Spleen (tissue), 11 donors: ENCODE measurements around the gene NECTIN1. TPM values are rescaled to one million over a fixed set of nuclear protein-coding genes. Genes with fewer than 3 reads are reported as not detected.

Source experiments
- DNase-seq: peaks from one replicate; pipeline ENCODE4 v3.0.0-alpha.2; 2020
- H3K27ac ChIP-seq, 8 donors: fragments of 200-600 bp; sonication (generic) in 7 of 8; 1 replicate in 4 of 8; 2 replicates in 4 of 8; pipeline versions ENCODE4 v1.5.0 to v1.8.0; 2016 to 2021; ENCODE audit warnings: inconsistent platforms in 4 of 8, mild to moderate bottlenecking in 4 of 8, moderate library complexity in 1 of 8
- H3K27me3 ChIP-seq, 7 donors: fragments of 200-600 bp; sonication (generic) in 6 of 7; replicated peaks in 1 of 7; 1 replicate in 4 of 7; 2 replicates in 3 of 7; pipeline versions ENCODE4 v1.5.0 to v1.8.0; 2016 to 2021; ENCODE audit warnings: inconsistent platforms in 3 of 7, mild to moderate bottlenecking in 1 of 7
- H3K36me3 ChIP-seq, 6 donors: fragments of 200-600 bp; sonication (generic) in 5 of 6; 1 replicate in 4 of 6; 2 replicates in 2 of 6; pipeline versions ENCODE4 v1.5.0 to v1.8.0; 2016 to 2021; ENCODE audit warnings: inconsistent platforms in 2 of 6
- H3K4me1 ChIP-seq, 6 donors: fragments of 200-600 bp; sonication (generic) in 5 of 6; 1 replicate in 3 of 6; 2 replicates in 3 of 6; pipeline versions ENCODE4 v1.5.0 to v1.8.0; 2016 to 2021; ENCODE audit warnings: inconsistent platforms in 3 of 6
- H3K4me3 ChIP-seq, 8 donors: fragments of 200-600 bp; sonication (generic) in 7 of 8; 1 replicate in 4 of 8; 2 replicates in 4 of 8; pipeline versions ENCODE4 v1.5.0 to v1.8.0; 2016 to 2021; ENCODE audit warnings: inconsistent platforms in 4 of 8, mild to moderate bottlenecking in 4 of 8, moderate library complexity in 2 of 8
- H3K9me3 ChIP-seq, 8 donors: fragments of 200-600 bp; sonication (generic) in 7 of 8; 1 replicate in 4 of 8; 2 replicates in 4 of 8; pipeline versions ENCODE4 v1.5.0 to v1.8.0; 2016 to 2021; ENCODE audit warnings: inconsistent platforms in 4 of 8
- CTCF ChIP-seq, 11 experiments: fragments of 200-600 bp in 7 of 11; fragments of 450-650 bp in 4 of 11; sonication (generic) in 4 of 11; IDR thresholded peaks in 8 of 11; conservative IDR thresholded peaks in 3 of 11; 1 replicate in 7 of 11; 2 replicates in 4 of 11; pipeline versions ENCODE4 v1.4.0 to v1.8.0; 2016 to 2021; ENCODE audit warnings: antibody characterized with exemption in 11 of 11, inconsistent platforms in 4 of 11, mild to moderate bottlenecking in 1 of 11
- POLR2A ChIP-seq, 3 donors: fragments of 450-650 bp; IDR thresholded peaks; one replicate each; pipeline ENCODE4 v1.5.1; 2017; ENCODE audit warnings: antibody characterized with exemption in 3 of 3, mild to moderate bottlenecking in 1 of 3
- POLR2AphosphoS5 ChIP-seq, 3 donors: sonication (generic); formaldehyde crosslinking; IDR thresholded peaks; one replicate each; pipeline ENCODE4 v1.5.1; 2017; ENCODE audit warnings: antibody characterized with exemption in 3 of 3
- WGBS, 5 donors: extraction: QIAGEN DNeasy Blood & Tissue Kit in 3 of 5; methylation state at CpG; one replicate each; pipeline versions ENCODE4 v1.1.5 to v1.1.7; 2013 to 2018; 5-methylcytosine and 5-hydroxymethylcytosine counted together
- intact Hi-C: fragments of 100-400 bp; cut with DNase I; formaldehyde crosslinking; loops from one replicate; pipeline ENCODE4 v1.15.0; 2023; ENCODE audit warnings: low total_unique reads
- polyA plus RNA-seq, 3 donors: library from polyadenylated mRNA; stranded (reverse); fragments of 200-250 nt; gene quantifications; one replicate each; pipeline ENCODE4 v1.2.1, GENCODE V29; 2013
- total RNA-seq, 7 donors: library from RNA; depleted of rRNA in 3 of 7; stranded (reverse); fragments of >200 nt in 3 of 7; fragmentation: NEBNext Ultra II Directional in 4 of 7; extraction: Animal tissue kit (Norgen Biotek cat#: 25700) in 4 of 7; gene quantifications; one replicate each; pipeline versions ENCODE4 v1.1.0 to v1.2.1, GENCODE V29; 2016 to 2021
- donor health status: healthy with polysubstance abuse.
- donor health status: DM: no; HTN: no; CAD: no; lungs with moderate emphysema.
- donor health status: DM: no; HTN: no; CAD: no.
- donor health status: Bipolar disorder and iron deficiency.
- donor health status: healthy.
- donor health status: DM: no; HTN: no; CAD: no.
- donor health status: DM: yes; HTN: yes; CAD: no.

Gene NECTIN1
- total and polyA plus RNA-seq, 10 donors = 0.67 to 16.2 (median 5.8) TPM

- H3K9me3 ChIP-seq = no peaks in the 10 kb centered on the region
- H3K4me3 ChIP-seq = no peak overlapping the region
- H3K36me3 ChIP-seq = no peaks in the 10 kb centered on the region
- TF ChIP-seq POLR2A (IDR thresholded peaks at IDR 0.05) (no peak), POLR2AphosphoS5 (IDR thresholded peaks at IDR 0.05) (no peak), CTCF (IDR thresholded peaks at IDR 0.05 in 8 of 11, conservative IDR thresholded peaks at IDR 0.05 in 3 of 11) (no peak)
- peaks cover 0 to 24% (median 3%) of the 10 kb centered on the region in 7 donors for H3K27me3 ChIP-seq
- intact Hi-C loops = no loop called here
- H3K27ac ChIP-seq = no peak overlapping the region
- peaks cover 0 to 22% (median 0%) of the 10 kb centered on the region in 6 donors for H3K4me1 ChIP-seq
- DNase-seq = no peak
- WGBS, 5 donors = 52 to 77% (median 69%) methylated on average over 3 of the region's 3 CpGs
Observed at GRCh38 chr11:119619665-119620064, 109.3 kb downstream of the NECTIN1 start.

GRCh38 chr11:119618208-119618909 is 110.6 kb downstream of the NECTIN1 start:
- Histone ChIP-seq H3K4me3 (no peak overlapping the region), H3K36me3 (no peaks in the 10 kb centered on the region), H3K27me3 (peaks cover 0 to 11% (median 0%) of the 10 kb centered on the region in 7 donors), H3K9me3 (no peaks in the 10 kb centered on the region), H3K27ac (peak overlapping the region in 1 of 8 donors; percentile 7), H3K4me1 (peaks cover 0 to 22% (median 0%) of the 10 kb centered on the region in 6 donors)
- TF ChIP-seq CTCF (IDR thresholded peaks at IDR 0.05 in 8 of 11, conservative IDR thresholded peaks at IDR 0.05 in 3 of 11) (no peak), POLR2AphosphoS5 (IDR thresholded peaks at IDR 0.05) (no peak), POLR2A (IDR thresholded peaks at IDR 0.05) (no peak)
- no peak for DNase-seq
- WGBS, 5 donors = 41 to 51% (median 42%) methylated on average over 8 of the region's 8 CpGs
- intact Hi-C loops = no loop called here

DNA sequence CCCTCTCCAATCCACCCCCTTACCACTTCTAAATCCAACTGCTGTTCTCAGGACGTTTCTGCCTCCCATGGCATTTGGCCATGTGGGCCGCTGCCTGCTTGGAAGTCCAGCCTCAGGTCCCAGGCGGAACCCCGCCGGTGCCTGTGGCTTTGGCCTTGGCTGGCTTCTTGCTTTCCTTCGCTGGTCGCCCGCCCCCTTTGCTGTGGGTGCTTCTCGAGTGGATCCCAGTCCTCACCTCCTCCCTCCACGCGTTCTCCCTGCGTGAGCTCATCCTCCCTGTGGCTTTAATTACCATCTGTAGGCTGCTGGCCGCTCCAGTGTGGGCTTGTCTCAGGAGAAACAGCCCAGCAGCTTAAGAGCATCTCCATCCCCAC is 111.7 kb downstream of the NECTIN1 start:
- Histone ChIP-seq H3K4me3 (no peak overlapping the region), H3K4me1 (peaks cover 0 to 22% (median 0%) of the 10 kb centered on the region in 6 donors), H3K36me3 (no peaks in the 10 kb centered on the region), H3K9me3 (no peaks in the 10 kb centered on the region), H3K27ac (no peak overlapping the region), H3K27me3 (peaks cover 0 to 4% (median 0%) of the 10 kb centered on the region in 7 donors)
- no peak for TF ChIP-seq CTCF (IDR thresholded peaks at IDR 0.05 in 8 of 11, conservative IDR thresholded peaks at IDR 0.05 in 3 of 11)
- no peak for TF ChIP-seq POLR2A (IDR thresholded peaks at IDR 0.05)
- TF ChIP-seq POLR2AphosphoS5 (IDR thresholded peaks at IDR 0.05) = no peak
- no peak for DNase-seq
- 81 to 92% (median 87%) methylated on average over 13 of the region's 13 CpGs for WGBS, 5 donors
- intact Hi-C loops = no loop called here

GRCh38 chr11:119616586-119617339 is 112.2 kb downstream of the NECTIN1 start:
- 76 to 87% (median 84%) methylated on average over 9 of the region's 9 CpGs for WGBS, 5 donors
- no peaks in the 10 kb centered on the region for H3K27me3 ChIP-seq
- no peaks in the 10 kb centered on the region for H3K9me3 ChIP-seq
- no peak overlapping the region for H3K4me3 ChIP-seq
- H3K4me1 ChIP-seq = peaks cover 0 to 22% (median 0%) of the 10 kb centered on the region in 6 donors
- TF ChIP-seq POLR2A (IDR thresholded peaks at IDR 0.05) = no peak
- no peak for TF ChIP-seq POLR2AphosphoS5 (IDR thresholded peaks at IDR 0.05)
- TF ChIP-seq CTCF (IDR thresholded peaks at IDR 0.05 in 8 of 11, conservative IDR thresholded peaks at IDR 0.05 in 3 of 11) = no peak
- no peak for DNase-seq
- intact Hi-C loops = no loop called here
- no peaks in the 10 kb centered on the region for H3K36me3 ChIP-seq
- H3K27ac ChIP-seq = no peak overlapping the region
